ENCODE measurements around the gene NLRP6. TPM values are rescaled to one million over a fixed set of nuclear protein-coding genes. Genes with fewer than 3 reads are reported as not detected.
A peak's percentile ranks its signal among the peaks of the same experiment; 100 is the strongest.

NLRP6 gene
- polyA plus RNA-seq, 2 of the 4 experiments (the other 2 are of a cell fraction): 0.03 TPM; not detected in 1

DNA sequence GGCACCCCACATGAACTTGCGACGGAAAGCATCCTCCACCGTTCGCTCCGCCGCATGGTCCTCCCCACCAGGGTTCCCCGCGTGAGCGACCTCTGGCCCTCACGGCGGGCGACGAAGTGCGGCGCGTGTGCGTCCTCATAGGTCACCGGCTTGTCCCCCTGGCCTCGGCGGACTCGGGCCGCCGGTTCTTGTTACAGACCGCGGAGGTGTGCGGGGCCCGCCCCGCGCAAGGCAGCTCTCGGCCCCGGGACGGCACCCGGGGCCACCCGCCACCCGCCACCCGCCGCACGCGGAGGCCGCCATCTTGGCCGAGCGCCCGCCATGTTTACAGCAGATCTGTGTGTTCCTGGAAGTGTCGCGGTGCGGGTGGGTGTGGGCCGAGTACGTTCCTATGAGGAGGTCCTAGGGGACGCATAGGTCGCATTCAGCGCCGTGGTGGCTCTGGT lies 25.9 kb downstream of the NLRP6 start:
- FAIRE-seq (no peak), DNase-seq (ENCODE audit: low read depth in 1 of 2, low spot score in 1 of 2) (no peak), ATAC-seq (no peak)
- H3K4me3 ChIP-seq: no peak overlapping the region
- 93% methylated on average over 34 of the region's 52 CpGs for WGBS (ENCODE audit: missing lambda C conversion rate)
- CTCF ChIA-PET: interaction anchor here (0.6 to 5.7 kb wide), 18 partner anchors 13 to 214 kb away, joined by 3 to 75 read pairs (median 4); partner anchors contain the start of genes PSMD13 and PTDSS2
- H3K27ac ChIP-seq: no peak overlapping the region
- TF ChIP-seq, protein P1, sequence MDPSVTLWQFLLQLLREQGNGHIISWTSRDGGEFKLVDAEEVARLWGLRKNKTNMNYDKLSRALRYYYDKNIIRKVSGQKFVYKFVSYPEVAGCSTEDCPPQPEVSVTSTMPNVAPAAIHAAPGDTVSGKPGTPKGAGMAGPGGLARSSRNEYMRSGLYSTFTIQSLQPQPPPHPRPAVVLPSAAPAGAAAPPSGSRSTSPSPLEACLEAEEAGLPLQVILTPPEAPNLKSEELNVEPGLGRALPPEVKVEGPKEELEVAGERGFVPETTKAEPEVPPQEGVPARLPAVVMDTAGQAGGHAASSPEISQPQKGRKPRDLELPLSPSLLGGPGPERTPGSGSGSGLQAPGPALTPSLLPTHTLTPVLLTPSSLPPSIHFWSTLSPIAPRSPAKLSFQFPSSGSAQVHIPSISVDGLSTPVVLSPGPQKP (IDR thresholded peaks at IDR 0.05; ENCODE audit: low read depth, low read length): no peak
- TF ChIP-seq POLR2AphosphoS2 (conservative IDR thresholded peaks at IDR 0.05; ENCODE audit: low read length): no peak
- H3K4me2 ChIP-seq: no peak overlapping the region
- H3K4me1 ChIP-seq: peaks cover 13% of the 10 kb centered on the region; the same call in 2 of the 3 replicates
- no peaks in the 10 kb centered on the region for H3K9me3 ChIP-seq
- POLR2A ChIA-PET: interaction anchor here (0.7 kb wide), 1 partner anchor 166 kb away, joined by 18 read pairs; no protein-coding TSS in a partner anchor

DNA sequence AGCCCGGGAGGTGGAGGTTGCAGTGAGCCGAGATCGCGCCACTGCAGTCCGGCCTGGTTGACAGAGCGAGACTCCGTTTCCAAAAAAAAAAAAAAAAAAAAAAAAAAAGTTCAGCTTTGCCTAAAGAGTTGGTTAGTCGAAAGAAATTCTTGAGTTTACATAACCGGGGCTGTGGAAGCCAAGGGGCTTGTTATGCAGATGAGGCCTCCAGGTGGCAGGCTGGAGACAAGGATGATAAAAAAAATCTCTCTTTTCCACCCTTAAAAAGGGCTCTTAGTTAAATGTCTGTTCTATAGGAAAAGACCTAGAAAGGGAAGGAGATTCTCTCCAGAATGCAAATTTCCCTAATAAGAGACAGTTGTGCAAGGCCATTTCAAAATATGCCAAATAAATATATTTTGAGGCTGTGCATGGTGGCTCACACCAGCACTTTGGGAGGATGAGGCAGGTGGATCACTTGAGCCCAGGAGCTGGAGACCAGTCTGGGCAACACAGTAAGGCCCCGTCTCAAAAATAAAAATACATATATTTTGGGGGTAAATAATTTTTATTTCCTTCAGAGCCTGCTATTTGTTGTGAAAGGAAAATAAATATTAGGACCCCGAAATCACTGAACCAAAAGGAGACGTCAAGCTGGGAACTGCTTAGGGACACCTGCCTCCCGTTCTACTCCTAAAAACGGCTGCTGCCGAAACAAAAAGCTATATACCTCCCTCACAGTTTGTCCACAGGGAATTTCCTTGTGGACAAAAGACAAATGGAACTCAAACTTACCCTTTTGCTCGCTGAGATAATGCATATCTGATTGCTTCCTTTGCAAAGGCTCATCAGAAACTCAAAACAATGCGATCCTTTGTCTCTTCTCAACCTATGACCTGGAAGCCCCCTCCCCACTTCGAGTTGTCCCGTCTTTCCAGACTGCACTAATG lies 27.0 kb downstream of the NLRP6 start:
- no peak overlapping the region for H3K4me3 ChIP-seq
- H3K4me2 ChIP-seq: no peak overlapping the region
- ChIA-PET POLR2A (interaction anchor here (0.7 to 1.6 kb wide), 2 partner anchors 51 to 165 kb away, joined by 7 to 18 read pairs; no protein-coding TSS in a partner anchor), CTCF (interaction anchor here (0.6 to 5.7 kb wide), 41 partner anchors 11 to 174 kb away, joined by 3 to 75 read pairs (median 4); partner anchors contain the start of genes NLRP6, PGGHG, PSMD13 and PTDSS2)
- FAIRE-seq (no peak), ATAC-seq (peak; percentile 53 to 62; a peak in 4 of 6 replicates), DNase-seq (ENCODE audit: low read depth in 1 of 2, low spot score in 1 of 2) (peak; percentile 74 to 84)
- H3K4me1 ChIP-seq: peaks cover 22% of the 10 kb centered on the region; the same call in 2 of the 3 replicates
- H3K27ac ChIP-seq: peak overlapping the region in 1 of 2 experiments; percentile 69; a peak in 3 of 6 replicates
- TF ChIP-seq SMC3 (IDR thresholded peaks at IDR 0.05) (peak; percentile 84), EP300 (IDR thresholded peaks at IDR 0.05) (no peak), RAD21 (conservative IDR thresholded peaks at IDR 0.05 in 1 of 2, IDR thresholded peaks at IDR 0.05 in 1 of 2) (peak; percentile 69 to 70), PHF8 (IDR thresholded peaks at IDR 0.05; ENCODE audit: borderline replicate concordance, low read depth) (no peak)
- TF ChIP-seq, protein P2, sequence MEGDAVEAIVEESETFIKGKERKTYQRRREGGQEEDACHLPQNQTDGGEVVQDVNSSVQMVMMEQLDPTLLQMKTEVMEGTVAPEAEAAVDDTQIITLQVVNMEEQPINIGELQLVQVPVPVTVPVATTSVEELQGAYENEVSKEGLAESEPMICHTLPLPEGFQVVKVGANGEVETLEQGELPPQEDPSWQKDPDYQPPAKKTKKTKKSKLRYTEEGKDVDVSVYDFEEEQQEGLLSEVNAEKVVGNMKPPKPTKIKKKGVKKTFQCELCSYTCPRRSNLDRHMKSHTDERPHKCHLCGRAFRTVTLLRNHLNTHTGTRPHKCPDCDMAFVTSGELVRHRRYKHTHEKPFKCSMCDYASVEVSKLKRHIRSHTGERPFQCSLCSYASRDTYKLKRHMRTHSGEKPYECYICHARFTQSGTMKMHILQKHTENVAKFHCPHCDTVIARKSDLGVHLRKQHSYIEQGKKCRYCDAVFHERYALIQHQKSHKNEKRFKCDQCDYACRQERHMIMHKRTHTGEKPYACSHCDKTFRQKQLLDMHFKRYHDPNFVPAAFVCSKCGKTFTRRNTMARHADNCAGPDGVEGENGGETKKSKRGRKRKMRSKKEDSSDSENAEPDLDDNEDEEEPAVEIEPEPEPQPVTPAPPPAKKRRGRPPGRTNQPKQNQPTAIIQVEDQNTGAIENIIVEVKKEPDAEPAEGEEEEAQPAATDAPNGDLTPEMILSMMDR (IDR thresholded peaks at IDR 0.05): peak; percentile 68
- no peaks in the 10 kb centered on the region for H3K9me3 ChIP-seq
- 48% methylated on average over 16 of the region's 19 CpGs for WGBS (ENCODE audit: missing lambda C conversion rate)

DNA sequence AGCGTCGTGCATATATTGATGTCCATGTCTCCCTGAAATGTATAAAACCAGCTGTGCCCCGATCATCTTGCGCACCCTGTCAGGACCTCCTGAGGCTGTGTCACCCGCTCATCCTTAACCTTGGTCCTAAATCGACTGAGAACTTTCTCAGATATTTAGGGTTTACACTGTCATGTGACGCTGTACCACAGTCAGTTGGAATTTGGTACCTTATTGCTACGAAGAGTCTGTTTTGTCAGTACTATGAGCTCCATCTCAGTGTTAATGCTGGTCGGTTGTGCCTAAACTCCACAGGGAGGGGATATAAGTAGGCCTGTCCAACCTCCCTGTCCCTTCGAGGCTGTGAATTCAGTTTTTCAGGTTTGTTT lies 27.6 kb downstream of the NLRP6 start:
- CTCF ChIA-PET: interaction anchor here (0.7 to 5.7 kb wide), 31 partner anchors 11 to 143 kb away, joined by 3 to 75 read pairs (median 5); partner anchors contain the start of genes NLRP6, PGGHG and PTDSS2
- POLR2A ChIA-PET: interaction anchor here (1.6 kb wide), 1 partner anchor 50 kb away, joined by 7 read pairs; no protein-coding TSS in a partner anchor
- H3K9me3 ChIP-seq: no peaks in the 10 kb centered on the region
- FAIRE-seq: no peak
- TF ChIP-seq EP300 (IDR thresholded peaks at IDR 0.05) (no peak), RNF2 (IDR thresholded peaks at IDR 0.05; ENCODE audit: borderline replicate concordance, low read depth) (no peak), POLR2AphosphoS2 (conservative IDR thresholded peaks at IDR 0.05; ENCODE audit: low read length) (no peak), GATA3 (IDR thresholded peaks at IDR 0.05; ENCODE audit: borderline replicate concordance) (no peak), HOXB5 (CRISPR knock-in tag; IDR thresholded peaks at IDR 0.05) (no peak)
- no peak for ATAC-seq
- 85% methylated on average over 10 of the region's 10 CpGs for WGBS (ENCODE audit: missing lambda C conversion rate)
- peaks cover 22% of the 10 kb centered on the region; the same call in 2 of the 3 replicates for H3K4me1 ChIP-seq
- no peak overlapping the region for H3K4me3 ChIP-seq
- DNase-seq (ENCODE audit: low read depth in 1 of 2, low spot score in 1 of 2): no peak
- H3K27ac ChIP-seq: peak overlapping the region in 1 of 2 experiments; percentile 69; a peak in 3 of 6 replicates
- no peak overlapping the region for H3K4me2 ChIP-seq

All from A549 (cell line).